ENCODE measurements around the gene METTL21A.

METTL21A gene

DNA sequence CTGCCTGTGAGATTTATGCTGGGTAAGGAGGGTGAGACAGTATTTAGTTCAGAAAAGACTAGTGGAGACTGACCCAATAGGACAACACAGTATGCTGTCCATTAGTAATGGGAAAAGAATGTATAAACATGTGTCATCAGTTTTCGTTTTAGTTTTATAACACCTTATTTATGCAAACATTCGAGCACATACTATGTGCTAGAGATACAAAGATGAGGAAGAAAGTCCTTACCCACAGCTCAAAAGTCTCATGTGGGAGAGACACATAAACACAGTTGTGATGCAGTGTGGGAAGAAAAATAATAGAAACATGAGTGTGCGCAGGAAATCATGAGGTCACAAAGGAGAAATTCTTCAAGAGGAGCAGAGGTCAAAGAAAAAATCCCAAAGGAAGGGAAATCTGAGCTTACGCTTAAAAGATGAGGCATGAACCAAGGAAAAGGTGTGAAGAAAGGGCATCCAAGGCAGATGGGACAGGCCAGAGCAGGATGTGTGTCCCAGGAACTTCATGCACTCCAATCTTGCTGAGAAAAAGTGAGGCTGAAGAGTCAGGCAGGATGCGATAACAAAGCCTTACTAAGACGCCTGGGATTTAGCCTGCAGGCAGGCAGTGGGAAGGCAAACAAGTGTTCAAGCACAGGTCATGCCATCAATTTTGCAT is 8.1 kb downstream of the METTL21A start:
- no peaks in the 10 kb centered on the region for H3K79me2 ChIP-seq
- H2AFZ ChIP-seq = no peak overlapping the region
- no peaks in the 10 kb centered on the region for H3K27me3 ChIP-seq (ENCODE audit: control insufficient read depth, insufficient read depth, low read length)
- TF ChIP-seq, protein P1, sequence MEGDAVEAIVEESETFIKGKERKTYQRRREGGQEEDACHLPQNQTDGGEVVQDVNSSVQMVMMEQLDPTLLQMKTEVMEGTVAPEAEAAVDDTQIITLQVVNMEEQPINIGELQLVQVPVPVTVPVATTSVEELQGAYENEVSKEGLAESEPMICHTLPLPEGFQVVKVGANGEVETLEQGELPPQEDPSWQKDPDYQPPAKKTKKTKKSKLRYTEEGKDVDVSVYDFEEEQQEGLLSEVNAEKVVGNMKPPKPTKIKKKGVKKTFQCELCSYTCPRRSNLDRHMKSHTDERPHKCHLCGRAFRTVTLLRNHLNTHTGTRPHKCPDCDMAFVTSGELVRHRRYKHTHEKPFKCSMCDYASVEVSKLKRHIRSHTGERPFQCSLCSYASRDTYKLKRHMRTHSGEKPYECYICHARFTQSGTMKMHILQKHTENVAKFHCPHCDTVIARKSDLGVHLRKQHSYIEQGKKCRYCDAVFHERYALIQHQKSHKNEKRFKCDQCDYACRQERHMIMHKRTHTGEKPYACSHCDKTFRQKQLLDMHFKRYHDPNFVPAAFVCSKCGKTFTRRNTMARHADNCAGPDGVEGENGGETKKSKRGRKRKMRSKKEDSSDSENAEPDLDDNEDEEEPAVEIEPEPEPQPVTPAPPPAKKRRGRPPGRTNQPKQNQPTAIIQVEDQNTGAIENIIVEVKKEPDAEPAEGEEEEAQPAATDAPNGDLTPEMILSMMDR (IDR thresholded peaks at IDR 0.05) = no peak
- H3K4me2 ChIP-seq (ENCODE audit: low read length) = no peak overlapping the region
- H3K9me3 ChIP-seq (ENCODE audit: control insufficient read depth, low read length) = no peaks in the 10 kb centered on the region
- H3K4me1 ChIP-seq = no peaks in the 10 kb centered on the region
- peak overlapping the region; percentile 20 for H3K27ac ChIP-seq
- no peaks in the 10 kb centered on the region for H3K36me3 ChIP-seq (ENCODE audit: control insufficient read depth, insufficient read depth, low read length)
- no peak overlapping the region for H3K9ac ChIP-seq
- no peak overlapping the region for H3K4me3 ChIP-seq (ENCODE audit: low read depth, low read length)

GRCh38 chr2:207616185-207616584 is 9.0 kb downstream of the METTL21A start:
- Histone ChIP-seq H3K27me3 (ENCODE audit: control insufficient read depth, insufficient read depth, low read length) (no peaks in the 10 kb centered on the region), H3K4me2 (ENCODE audit: low read length) (no peak overlapping the region), H2AFZ (no peak overlapping the region), H3K27ac (no peak overlapping the region), H3K79me2 (no peaks in the 10 kb centered on the region), H3K36me3 (ENCODE audit: control insufficient read depth, insufficient read depth, low read length) (no peaks in the 10 kb centered on the region), H3K9ac (no peak overlapping the region), H3K9me3 (ENCODE audit: control insufficient read depth, low read length) (no peaks in the 10 kb centered on the region), H3K4me1 (no peaks in the 10 kb centered on the region), H3K4me3 (ENCODE audit: low read depth, low read length) (no peak overlapping the region)
- TF ChIP-seq, protein P1 (IDR thresholded peaks at IDR 0.05) = no peak

GRCh38 chr2:207614824-207615223 is 10.4 kb downstream of the METTL21A start:
- no peak overlapping the region for H3K9ac ChIP-seq
- H3K36me3 ChIP-seq (ENCODE audit: control insufficient read depth, insufficient read depth, low read length) = no peaks in the 10 kb centered on the region
- H3K4me1 ChIP-seq = no peaks in the 10 kb centered on the region
- H3K79me2 ChIP-seq = no peaks in the 10 kb centered on the region
- H3K27me3 ChIP-seq (ENCODE audit: control insufficient read depth, insufficient read depth, low read length) = no peaks in the 10 kb centered on the region
- TF ChIP-seq, protein P1 (IDR thresholded peaks at IDR 0.05) = no peak
- H3K9me3 ChIP-seq (ENCODE audit: control insufficient read depth, low read length) = no peaks in the 10 kb centered on the region
- H2AFZ ChIP-seq = no peak overlapping the region
- no peak overlapping the region for H3K4me3 ChIP-seq (ENCODE audit: low read depth, low read length)
- H3K27ac ChIP-seq = no peak overlapping the region
- no peak overlapping the region for H3K4me2 ChIP-seq (ENCODE audit: low read length)

GRCh38 chr2:207612714-207613113 is 12.5 kb downstream of the METTL21A start:
- no peak overlapping the region for H2AFZ ChIP-seq
- no peaks in the 10 kb centered on the region for H3K79me2 ChIP-seq
- no peak overlapping the region for H3K4me2 ChIP-seq (ENCODE audit: low read length)
- H3K4me1 ChIP-seq = no peaks in the 10 kb centered on the region
- TF ChIP-seq, protein P1 (IDR thresholded peaks at IDR 0.05) = no peak
- no peak overlapping the region for H3K4me3 ChIP-seq (ENCODE audit: low read depth, low read length)
- no peak overlapping the region for H3K9ac ChIP-seq
- H3K9me3 ChIP-seq (ENCODE audit: control insufficient read depth, low read length) = no peaks in the 10 kb centered on the region
- H3K27ac ChIP-seq = no peak overlapping the region
- no peaks in the 10 kb centered on the region for H3K27me3 ChIP-seq (ENCODE audit: control insufficient read depth, insufficient read depth, low read length)
- H3K36me3 ChIP-seq (ENCODE audit: control insufficient read depth, insufficient read depth, low read length) = no peaks in the 10 kb centered on the region

DNA sequence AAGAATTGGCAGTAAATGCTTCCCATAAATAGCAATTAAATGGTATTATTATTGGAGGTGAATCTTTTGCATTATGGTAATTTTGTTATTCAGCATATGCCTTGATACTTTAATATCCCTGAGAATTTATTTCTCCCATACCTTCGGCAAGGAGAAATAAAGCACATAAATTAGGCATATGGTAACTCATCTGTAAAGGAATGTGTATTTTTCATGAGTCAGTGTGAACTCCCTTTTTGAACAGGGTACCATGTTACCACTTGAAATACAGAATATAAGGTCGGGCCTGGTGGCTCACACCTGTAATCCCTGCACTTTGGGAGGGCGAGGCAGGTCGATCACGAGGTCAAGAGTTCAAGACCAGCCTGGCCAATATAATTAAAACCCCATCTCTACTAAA is 18.4 kb downstream of the METTL21A start:
- no peaks in the 10 kb centered on the region for H3K9me3 ChIP-seq (ENCODE audit: control insufficient read depth, low read length)
- H3K27me3 ChIP-seq (ENCODE audit: control insufficient read depth, insufficient read depth, low read length) = no peaks in the 10 kb centered on the region
- no peaks in the 10 kb centered on the region for H3K36me3 ChIP-seq (ENCODE audit: control insufficient read depth, insufficient read depth, low read length)
- H3K27ac ChIP-seq = no peak overlapping the region
- TF ChIP-seq, protein P1 (IDR thresholded peaks at IDR 0.05) = no peak
- no peaks in the 10 kb centered on the region for H3K4me1 ChIP-seq
- H3K4me2 ChIP-seq (ENCODE audit: low read length) = no peak overlapping the region
- H3K79me2 ChIP-seq = no peaks in the 10 kb centered on the region
- H3K9ac ChIP-seq = no peak overlapping the region
- H3K4me3 ChIP-seq (ENCODE audit: low read depth, low read length) = no peak overlapping the region
- no peak overlapping the region for H2AFZ ChIP-seq

Measured in parathyroid adenoma (tissue), 2 donors.